Limb (tissue), 2 donors: ENCODE data around the gene RGS17.
"Not testable (repeated sequence)": the region's sequence is repeated elsewhere in the genome, so short reads cannot be mapped to it uniquely, and the experiment has no call there.

Source experiments
- DNase-seq, 2 donors: peaks; one replicate each; pipeline ENCODE4 v3.0.0-alpha.2; 2016; ENCODE audit errors: extremely low spot score in 2 of 2

The RGS17 gene

GRCh38 chr6:153131037-153131981 lies at the start of gene RGS17:
Gene RGS17 (minus strand): TSS chr6:153131282. CDS start chr6:153044018, 87,264 bp downstream.
- DNase-seq = peak; percentile 74 to 89

GRCh38 chr6:153172815-153173214 lies 41.7 kb upstream of the RGS17 start:
- no peak for DNase-seq

- no peak for DNase-seq
These were observed 39.4 kb upstream of the RGS17 start for GRCh38 chr6:153170511-153170910.

DNA sequence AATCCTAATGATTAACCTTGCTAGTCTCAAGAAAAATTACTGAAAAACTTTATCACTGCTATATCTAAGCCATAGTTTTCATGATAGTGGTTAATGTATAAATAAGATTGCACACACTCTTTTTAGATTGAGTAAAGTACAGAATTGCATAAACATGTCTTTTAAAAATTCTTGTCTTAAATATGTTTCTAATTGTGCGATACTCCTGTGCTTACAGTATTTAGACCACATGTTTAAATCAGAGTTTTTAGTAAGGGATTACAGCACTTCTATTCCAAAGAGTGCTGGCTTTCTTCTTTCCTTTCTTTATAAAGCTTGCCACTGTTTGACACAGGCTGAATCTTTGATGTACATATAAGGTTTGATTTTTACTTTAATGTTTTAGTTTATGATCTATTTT lies 36.8 kb upstream of the RGS17 start:
- no peak for DNase-seq

GRCh38 chr6:153167061-153167891 lies 36.2 kb upstream of the RGS17 start:
- no peak for DNase-seq

DNA sequence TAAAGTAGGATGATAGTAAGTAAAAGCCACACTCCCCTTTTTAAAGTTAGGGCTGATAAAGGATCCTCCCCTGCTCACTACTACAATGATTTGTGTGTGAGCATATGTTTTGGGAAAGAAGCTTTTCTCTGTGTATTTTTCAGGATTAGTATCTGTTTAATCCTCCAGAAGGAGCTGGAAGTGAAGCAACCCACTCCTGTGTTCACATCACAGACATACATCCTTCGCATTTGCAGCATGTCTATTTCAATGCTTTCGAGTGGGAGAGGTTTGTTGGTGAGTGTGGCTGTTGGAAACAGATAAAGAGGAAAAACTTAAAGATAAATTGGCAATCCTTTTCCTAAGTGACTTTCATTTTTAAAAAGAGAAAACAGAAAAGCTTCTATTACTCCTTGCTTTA lies 31.6 kb upstream of the RGS17 start:
- DNase-seq = no peak

- DNase-seq = no peak
These were observed 31.1 kb upstream of the RGS17 start for GRCh38 chr6:153162172-153162571.

GRCh38 chr6:153160221-153160620 lies 29.1 kb upstream of the RGS17 start:
- no peak for DNase-seq

- no peak for DNase-seq
These were observed 19.8 kb upstream of the RGS17 start for GRCh38 chr6:153150752-153151440.

GRCh38 chr6:153150371-153150751 lies 19.3 kb upstream of the RGS17 start:
- DNase-seq = no peak

- no peak for DNase-seq
These were observed 18.8 kb upstream of the RGS17 start for GRCh38 chr6:153149891-153150290.

DNA sequence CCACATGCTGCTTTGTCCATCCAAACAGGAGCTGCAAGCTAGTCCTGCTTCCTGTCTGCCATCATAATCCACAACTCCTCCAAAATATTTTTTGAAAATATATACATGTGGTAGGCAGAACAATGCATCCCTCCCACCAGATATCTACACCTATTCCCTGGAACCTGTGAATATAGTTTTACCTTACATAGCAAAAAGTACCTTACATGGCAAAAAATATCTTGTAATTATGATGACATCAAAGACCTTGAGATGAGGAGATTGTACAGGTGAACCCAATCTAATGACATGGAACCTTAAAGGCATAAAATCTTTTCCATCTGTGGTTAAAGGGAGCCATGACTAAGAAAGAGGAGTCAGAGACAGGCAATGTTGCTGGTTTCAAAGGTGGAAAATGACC lies 15.3 kb upstream of the RGS17 start:
- no peak for DNase-seq

GRCh38 chr6:153145591-153145990 lies 14.5 kb upstream of the RGS17 start:
- no peak for DNase-seq

DNA sequence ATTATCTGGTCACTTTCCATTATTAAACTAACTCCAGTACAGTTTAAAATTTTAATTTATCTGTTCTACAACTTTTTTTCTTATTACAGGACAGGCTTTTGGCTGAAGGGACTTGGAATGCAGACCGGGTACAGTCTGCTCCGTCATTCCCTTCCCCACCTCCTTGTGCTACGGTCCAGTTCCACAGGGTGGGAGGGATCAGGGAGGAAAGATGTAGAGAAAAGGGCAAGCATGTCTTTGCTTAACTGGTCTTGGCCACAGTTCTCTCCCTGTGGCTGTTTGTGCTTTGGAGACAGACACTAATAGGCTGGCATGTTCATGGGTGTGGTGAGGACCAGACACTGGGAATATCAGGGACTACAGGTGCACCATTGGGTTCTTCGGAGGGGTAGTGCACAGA lies 12.1 kb upstream of the RGS17 start:
- no peak for DNase-seq

DNA sequence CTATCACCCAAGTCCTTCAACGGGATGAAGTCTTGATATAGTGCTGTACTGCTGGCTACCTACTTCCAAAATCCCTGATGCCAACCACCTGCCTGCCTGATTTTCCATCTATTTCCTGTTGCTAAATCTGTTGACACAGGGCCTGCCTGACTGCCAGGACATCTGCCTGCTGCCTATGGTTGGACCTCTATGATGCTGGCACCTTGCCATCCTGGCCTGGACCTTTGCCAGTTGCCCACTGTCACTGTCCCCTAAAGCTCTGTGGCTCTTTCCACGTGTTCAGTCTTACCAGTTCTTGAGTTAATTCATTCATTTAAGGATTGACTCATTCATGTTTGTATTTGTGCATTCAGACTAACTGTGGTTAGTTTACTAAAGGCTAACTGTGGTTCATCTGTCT lies 9.2 kb upstream of the RGS17 start:
- peak in 1 of 2 donors; percentile 48 for DNase-seq

DNA sequence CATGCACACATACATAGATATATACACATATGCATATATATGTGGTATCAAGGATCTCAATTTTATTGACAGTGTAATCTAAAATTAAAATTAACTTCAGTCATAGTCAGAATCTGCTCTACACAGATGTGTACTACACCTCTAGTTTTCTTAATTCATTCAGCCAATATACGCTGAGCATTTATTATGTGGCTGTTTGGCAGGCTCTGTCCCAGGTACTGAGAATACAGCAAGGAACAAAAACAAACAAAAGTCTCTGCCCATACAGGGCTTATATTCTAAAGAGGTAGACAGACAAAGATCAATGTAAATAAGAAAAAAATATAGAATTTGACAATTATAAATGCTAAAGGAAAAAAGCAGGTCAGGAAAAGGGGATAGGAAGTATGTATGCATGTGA lies 7.8 kb upstream of the RGS17 start:
- DNase-seq = no peak

DNA sequence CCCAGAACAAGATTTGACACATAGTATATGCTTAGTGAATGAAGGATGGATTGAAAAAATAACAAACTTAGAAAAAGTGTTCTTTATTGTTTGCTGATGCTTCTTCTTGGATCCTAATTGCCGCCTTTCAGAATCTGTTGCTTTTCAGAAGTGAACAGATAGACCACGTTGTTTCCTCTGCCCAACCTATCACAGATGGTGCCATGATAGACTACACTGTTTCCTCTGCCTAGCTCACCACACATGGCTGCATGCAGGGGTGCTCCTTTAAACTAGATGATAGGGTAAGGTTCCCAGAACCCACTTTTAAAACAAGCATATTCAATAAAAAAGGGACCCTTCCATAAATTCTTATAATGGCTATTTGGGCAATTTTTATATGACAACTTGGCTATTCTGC lies 4.6 kb upstream of the RGS17 start:
- DNase-seq = no peak

DNA sequence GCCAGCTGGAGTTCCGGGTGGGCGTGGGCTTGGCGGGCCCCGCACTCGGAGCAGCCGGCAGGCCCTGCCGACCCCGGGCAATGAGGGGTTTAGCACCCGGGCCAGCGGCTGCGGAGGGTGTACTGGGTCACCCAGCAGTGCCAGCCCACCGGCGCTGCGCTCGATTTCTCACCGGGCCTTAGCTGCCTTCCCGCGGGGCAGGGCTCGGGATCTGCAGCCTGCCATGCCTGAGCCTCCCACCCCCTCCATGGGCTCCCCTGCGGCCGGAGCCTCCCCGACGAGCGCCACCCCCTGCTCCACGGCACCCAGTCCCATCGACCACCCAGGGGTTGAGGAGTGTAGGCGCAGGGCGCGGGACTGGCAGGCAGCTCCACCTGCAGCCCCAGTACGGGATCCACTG lies 2.6 kb upstream of the RGS17 start:
- not testable (repeated sequence) for DNase-seq

GRCh38 chr6:153130515-153131036 lies 506 bp downstream of the RGS17 start:
- DNase-seq = no peak

DNA sequence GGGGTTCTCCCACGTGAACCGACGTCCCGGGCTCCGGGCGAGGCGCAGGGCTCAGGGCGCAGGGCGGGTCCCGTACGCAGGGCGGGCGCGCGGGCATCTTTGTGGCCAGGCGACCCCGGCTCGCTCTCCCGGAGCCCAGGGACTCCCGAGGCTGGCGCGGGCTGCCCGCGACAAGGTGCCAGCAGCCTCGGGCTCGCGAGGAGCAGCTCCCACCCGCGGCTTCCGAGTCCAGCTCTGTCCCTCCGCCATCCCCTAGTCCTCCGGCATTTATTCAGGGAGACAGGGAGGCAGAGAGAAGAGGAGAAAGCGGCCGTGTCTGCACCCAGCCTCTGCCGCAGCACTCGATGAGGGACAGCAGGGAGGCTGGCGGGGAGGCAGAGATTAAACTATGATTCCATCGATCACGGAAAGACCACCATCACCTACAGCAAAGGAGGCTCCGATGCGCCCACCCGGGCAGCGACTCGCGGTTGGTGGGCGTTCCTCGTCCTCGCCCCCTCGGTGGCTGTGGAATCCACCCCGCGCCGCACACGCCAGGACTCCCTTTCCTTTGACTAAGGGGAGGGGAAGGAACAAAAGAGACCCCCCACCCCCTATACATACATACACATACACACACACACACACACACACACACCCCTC lies 1.1 kb downstream of the RGS17 start:
- DNase-seq = peak in 1 of 2 donors; percentile 62

GRCh38 chr6:153126218-153126617 lies 4.9 kb downstream of the RGS17 start:
- DNase-seq = no peak
